OCI-LY1 (cell line): ENCODE results near the gene CCDC116.
"Not testable (repeated sequence)": the region's sequence is repeated elsewhere in the genome, so short reads cannot be mapped to it uniquely, and the experiment has no call there.

Experiments
- H2AFZ ChIP-seq: fragments of 200-600 bp; sonication (generic), shearing (Covaris generic); 2 replicates; pipeline ENCODE4 v1.6.0; 2014; ENCODE audit warnings: antibody characterized with exemption, mild to moderate bottlenecking, low read length
- H3F3A ChIP-seq: fragments of 200-600 bp; sonication (generic), shearing (Covaris generic); 2 replicates; pipeline ENCODE4 v1.6.0; 2014; ENCODE audit warnings: mild to moderate bottlenecking, antibody characterized with exemption, low read length, moderate library complexity; ENCODE audit not compliant: insufficient read depth
- H3K27ac ChIP-seq: fragments of 200-600 bp; sonication (generic); 2 replicates; pipeline ENCODE4 v1.5.1; 2014; ENCODE audit warnings: low read length, mixed run types, mild to moderate bottlenecking, low read depth; ENCODE audit not compliant: poor library complexity, severe bottlenecking
- H3K27me3 ChIP-seq: fragments of 200-600 bp; sonication (generic); 2 replicates; pipeline ENCODE4 v1.6.0; 2014; ENCODE audit warnings: antibody characterized with exemption, mild to moderate bottlenecking, low read length, moderate library complexity; ENCODE audit not compliant: insufficient read depth
- H3K36me3 ChIP-seq: fragments of 200-600 bp; sonication (generic); 2 replicates; pipeline ENCODE4 v1.6.1; 2014; ENCODE audit warnings: mild to moderate bottlenecking, antibody characterized with exemption, low read length, moderate library complexity, mixed read lengths; ENCODE audit not compliant: insufficient read depth
- H3K4me1 ChIP-seq: fragments of 200-600 bp; sonication (generic); 2 replicates; pipeline ENCODE4 v1.5.1; 2014; ENCODE audit warnings: mild to moderate bottlenecking, low read length, moderate library complexity; ENCODE audit not compliant: insufficient read depth, severe bottlenecking
- H3K4me2 ChIP-seq: fragments of 200-600 bp; sonication (generic), shearing (Covaris generic); 2 replicates; pipeline ENCODE4 v1.6.1; 2014; ENCODE audit warnings: low read length
- H3K4me3 ChIP-seq: fragments of 200-600 bp; sonication (generic); 2 replicates; pipeline ENCODE4 v1.5.1; 2014; ENCODE audit warnings: low read length, low read depth, mild to moderate bottlenecking, mixed read lengths; ENCODE audit not compliant: poor library complexity, severe bottlenecking
- H3K79me2 ChIP-seq: fragments of 200-600 bp; shearing (Covaris generic); 2 replicates; pipeline ENCODE4 v1.6.1; 2016; ENCODE audit warnings: mixed run types, low read length, mixed read lengths; ENCODE audit not compliant: insufficient read depth
- H3K9ac ChIP-seq: fragments of 200-600 bp; sonication (generic), shearing (Covaris generic); 2 replicates; pipeline ENCODE4 v1.6.1; 2014; ENCODE audit warnings: mild to moderate bottlenecking, low read length, mixed read lengths
- H3K9me2 ChIP-seq: fragments of 200-600 bp; sonication (generic), shearing (Covaris generic); 2 replicates; pipeline ENCODE4 v1.6.1; 2014; ENCODE audit warnings: low read depth, mild to moderate bottlenecking, low read length, mixed read lengths
- H3K9me3 ChIP-seq: fragments of 200-600 bp; shearing (Covaris generic); 2 replicates; pipeline ENCODE4 v1.6.1; 2014; ENCODE audit warnings: low read length, mixed read lengths
- H4K20me1 ChIP-seq: fragments of 200-600 bp; sonication (generic), shearing (Covaris generic); 2 replicates; pipeline ENCODE4 v1.6.0; 2016; ENCODE audit warnings: mild to moderate bottlenecking, low read length; ENCODE audit not compliant: insufficient read depth
- EZH2 ChIP-seq: fragments of 200-600 bp; sonication (generic), shearing (Covaris generic); IDR thresholded peaks from 2 replicates; pipeline ENCODE4 v1.8.0; 2017; ENCODE audit warnings: borderline replicate concordance, mixed run types, mild to moderate bottlenecking, antibody characterized with exemption, low read length, moderate library complexity, mixed read lengths
- TF ChIP-seq, protein P1 (sequence below): fragments of 200-600 bp; sonication (generic), shearing (Covaris generic); IDR thresholded peaks from 2 replicates; pipeline ENCODE4 v1.5.1; 2017; ENCODE audit warnings: mild to moderate bottlenecking, antibody characterized with exemption, low read length, moderate library complexity, mixed read lengths

CCDC116 gene

GRCh38 chr22:21635771-21636510, 3.4 kb downstream of the CCDC116 start:
- Histone ChIP-seq H3F3A (no peaks in the 10 kb centered on the region), H4K20me1 (no peaks in the 10 kb centered on the region), H3K4me3 (no peak overlapping the region), H3K4me1 (peaks cover 3% of the 10 kb centered on the region), H3K27ac (no peak overlapping the region), H3K79me2 (no peaks in the 10 kb centered on the region), H2AFZ (no peak overlapping the region), H3K9me3 (no peaks in the 10 kb centered on the region), H3K36me3 (no peaks in the 10 kb centered on the region), H3K4me2 (no peak overlapping the region), H3K27me3 (no peaks in the 10 kb centered on the region; the same call in 1 of the 2 replicates), H3K9ac (no peak overlapping the region), H3K9me2 (no peaks in the 10 kb centered on the region)
- no peak for TF ChIP-seq EZH2
- TF ChIP-seq, protein P1, sequence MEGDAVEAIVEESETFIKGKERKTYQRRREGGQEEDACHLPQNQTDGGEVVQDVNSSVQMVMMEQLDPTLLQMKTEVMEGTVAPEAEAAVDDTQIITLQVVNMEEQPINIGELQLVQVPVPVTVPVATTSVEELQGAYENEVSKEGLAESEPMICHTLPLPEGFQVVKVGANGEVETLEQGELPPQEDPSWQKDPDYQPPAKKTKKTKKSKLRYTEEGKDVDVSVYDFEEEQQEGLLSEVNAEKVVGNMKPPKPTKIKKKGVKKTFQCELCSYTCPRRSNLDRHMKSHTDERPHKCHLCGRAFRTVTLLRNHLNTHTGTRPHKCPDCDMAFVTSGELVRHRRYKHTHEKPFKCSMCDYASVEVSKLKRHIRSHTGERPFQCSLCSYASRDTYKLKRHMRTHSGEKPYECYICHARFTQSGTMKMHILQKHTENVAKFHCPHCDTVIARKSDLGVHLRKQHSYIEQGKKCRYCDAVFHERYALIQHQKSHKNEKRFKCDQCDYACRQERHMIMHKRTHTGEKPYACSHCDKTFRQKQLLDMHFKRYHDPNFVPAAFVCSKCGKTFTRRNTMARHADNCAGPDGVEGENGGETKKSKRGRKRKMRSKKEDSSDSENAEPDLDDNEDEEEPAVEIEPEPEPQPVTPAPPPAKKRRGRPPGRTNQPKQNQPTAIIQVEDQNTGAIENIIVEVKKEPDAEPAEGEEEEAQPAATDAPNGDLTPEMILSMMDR, result no peak

DNA sequence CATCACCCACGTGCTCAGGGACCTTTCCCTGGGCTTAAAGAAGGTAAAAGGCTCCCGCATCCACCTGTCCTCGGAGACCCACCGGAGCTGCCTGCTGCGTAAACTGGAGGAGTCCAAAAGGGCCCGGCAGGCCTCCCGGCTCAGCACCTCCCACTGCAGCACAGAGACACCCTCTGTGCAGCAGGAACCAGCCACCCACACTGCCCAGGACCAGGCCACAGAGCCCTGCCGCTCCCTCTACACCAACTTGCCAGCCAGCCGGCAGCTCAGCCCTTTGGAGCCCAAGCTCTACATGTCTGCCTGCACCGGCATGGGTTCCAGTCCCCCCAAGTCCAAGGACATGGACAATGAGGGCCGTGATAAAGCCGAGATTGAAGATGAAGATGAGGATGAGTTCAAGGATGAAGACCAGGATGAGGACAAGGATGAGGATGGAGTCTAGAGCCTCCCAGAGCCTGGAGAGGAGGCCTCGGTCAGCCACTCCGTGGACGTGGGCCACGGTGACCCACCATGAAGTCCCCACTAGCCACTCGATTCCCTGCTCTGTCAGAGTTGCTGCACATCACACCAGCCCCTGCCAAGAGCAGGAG, 4.2 kb downstream of the CCDC116 start:
- H3K4me2 ChIP-seq, result no peak overlapping the region

DNA sequence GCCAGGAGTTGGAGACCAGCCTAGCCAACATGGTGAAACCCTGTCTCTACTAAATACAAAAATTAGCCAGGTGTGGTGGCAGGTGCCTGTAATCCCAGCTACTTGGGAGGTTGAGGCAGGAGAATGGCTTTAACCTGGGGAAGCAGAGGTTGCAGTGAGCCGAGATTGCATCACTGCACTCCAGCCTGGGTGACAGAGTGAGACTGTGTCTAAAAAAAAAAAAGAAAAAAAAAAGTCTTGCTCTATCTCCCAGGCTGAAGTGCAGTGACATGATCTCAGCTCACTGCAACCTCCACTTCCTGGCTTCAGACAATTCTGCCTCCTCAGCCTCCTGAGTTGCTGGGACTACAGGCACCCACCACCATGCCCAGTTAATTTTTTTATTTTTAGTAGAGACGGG, 4.9 kb downstream of the CCDC116 start:
- not testable (repeated sequence) for H3K27ac ChIP-seq, H3K9ac ChIP-seq, H2AFZ ChIP-seq, H4K20me1 ChIP-seq, H3K9me2 ChIP-seq, H3K4me2 ChIP-seq, H3K9me3 ChIP-seq, H3K27me3 ChIP-seq, H3K4me3 ChIP-seq, H3F3A ChIP-seq, H3K36me3 ChIP-seq, H3K79me2 ChIP-seq
- peaks cover 11% of the 10 kb centered on the region for H3K4me1 ChIP-seq

More for the DNA sequence above, 4.2 kb downstream of the CCDC116 start:
- Histone ChIP-seq H3K9ac (no peak overlapping the region), H3K27me3 (no peaks in the 10 kb centered on the region; the same call in 1 of the 2 replicates), H3K9me2 (no peaks in the 10 kb centered on the region), H2AFZ (no peak overlapping the region), H3K79me2 (no peaks in the 10 kb centered on the region), H3F3A (no peaks in the 10 kb centered on the region), H3K4me1 (peaks cover 11% of the 10 kb centered on the region), H3K4me3 (no peak overlapping the region), H3K9me3 (no peaks in the 10 kb centered on the region), H3K27ac (no peak overlapping the region), H4K20me1 (no peaks in the 10 kb centered on the region), H3K36me3 (no peaks in the 10 kb centered on the region)
- no peak for TF ChIP-seq EZH2
- TF ChIP-seq, protein P1, result no peak
